SK-N-MC (cell line): ENCODE measurements around the gene DOCK10.
A peak's percentile ranks its signal among the peaks of the same experiment; 100 is the strongest.

ENCODE experiments used
- DNase-seq: peaks from one replicate; pipeline ENCODE4 v3.0.0-alpha.2; 2011; ENCODE audit warnings: low read depth, low spot score
- H3K27ac ChIP-seq: fragments of 200-600 bp; sonication (generic); 2 replicates; pipeline ENCODE4 v1.5.1; 2016; ENCODE audit warnings: mixed run types
- H3K36me3 ChIP-seq: fragments of 200-600 bp; sonication (generic); 2 replicates; pipeline ENCODE4 v1.6.1; 2017; ENCODE audit warnings: antibody characterized with exemption, low read length, mixed read lengths; ENCODE audit not compliant: insufficient read depth
- H3K4me3 ChIP-seq: fragments of 200-600 bp; sonication (generic); 2 replicates; pipeline ENCODE4 v1.5.1; 2016
- H3K9ac ChIP-seq: fragments of 200-600 bp; sonication (generic); 2 replicates; pipeline ENCODE4 v1.8.0; 2017; ENCODE audit warnings: mixed run types, mixed read lengths; ENCODE audit not compliant: insufficient read length
- H3K9me3 ChIP-seq: fragments of 200-600 bp; sonication (generic); 2 replicates; pipeline ENCODE4 v1.6.1; 2017; ENCODE audit warnings: low read depth, mild to moderate bottlenecking, antibody characterized with exemption, low read length, moderate library complexity, mixed read lengths
- EZH2 ChIP-seq: fragments of 200-600 bp; sonication (generic); IDR thresholded peaks from one replicate; pipeline ENCODE4 v1.6.1; 2017; ENCODE audit warnings: antibody characterized with exemption
- FOXP2 ChIP-seq: optimal IDR thresholded peaks from 2 replicates; pipeline ENCODE3; 2011; ENCODE audit warnings: mild to moderate bottlenecking, moderate library complexity; ENCODE audit not compliant: insufficient read depth; ENCODE audit errors: extremely low read length, control extremely low read depth
- POLR2AphosphoS5 ChIP-seq: IDR thresholded peaks from 2 replicates; pipeline ENCODE4 v1.6.1; 2012; ENCODE audit warnings: mild to moderate bottlenecking, low read depth, low read length, borderline replicate concordance

The DOCK10 gene

DNA sequence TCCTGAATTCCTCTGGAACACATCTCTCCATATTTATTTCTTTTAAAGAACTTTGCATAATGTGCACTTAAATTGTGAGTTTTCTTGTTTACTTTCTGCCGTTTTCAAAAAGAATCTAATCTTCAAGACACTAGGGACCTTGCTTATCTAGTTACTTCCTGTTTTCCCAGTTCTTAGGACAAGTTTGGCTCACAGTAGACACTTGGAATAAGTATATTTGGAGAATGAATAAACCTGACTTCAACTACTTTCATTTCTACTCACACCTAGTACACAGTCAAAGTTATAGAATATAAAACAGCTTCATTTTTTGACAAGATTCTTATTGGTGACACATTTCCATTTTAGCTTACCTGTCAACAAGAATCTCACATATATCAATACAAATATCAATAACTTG, 170.5 kb downstream of the DOCK10 start:
- no peak for TF ChIP-seq FOXP2
- no peak for TF ChIP-seq POLR2AphosphoS5
- no peak for TF ChIP-seq EZH2
- no peaks in the 10 kb centered on the region for H3K36me3 ChIP-seq

DNA sequence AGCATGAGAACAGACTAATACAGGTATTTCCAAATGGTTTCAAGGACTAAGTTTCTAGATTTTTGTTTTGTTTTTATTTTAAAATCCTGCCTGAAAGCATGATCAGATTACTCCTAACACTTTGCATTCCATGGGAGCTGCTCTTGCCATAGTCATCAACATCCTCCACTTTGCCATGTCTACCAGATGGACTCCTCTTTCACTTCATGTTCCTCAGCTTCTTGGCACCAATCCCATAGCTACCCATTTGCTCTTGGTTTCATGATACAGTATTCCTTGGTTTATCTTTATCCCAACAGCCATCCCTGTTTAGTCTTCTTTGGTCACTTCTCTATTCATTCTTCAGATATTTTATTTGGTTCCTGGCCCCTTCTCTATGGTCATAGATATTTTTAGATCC, 171.9 kb downstream of the DOCK10 start:
- Histone ChIP-seq H3K27ac (no peak overlapping the region), H3K36me3 (no peaks in the 10 kb centered on the region), H3K9me3 (no peaks in the 10 kb centered on the region), H3K9ac (no peak overlapping the region), H3K4me3 (no peak overlapping the region)
- no peak for DNase-seq
- TF ChIP-seq EZH2 = no peak
- no peak for TF ChIP-seq POLR2AphosphoS5
- no peak for TF ChIP-seq FOXP2

More for the DNA sequence above, 170.5 kb downstream of the DOCK10 start:
- Histone ChIP-seq H3K9me3 (no peaks in the 10 kb centered on the region), H3K27ac (no peak overlapping the region), H3K9ac (no peak overlapping the region), H3K4me3 (no peak overlapping the region)
- no peak for DNase-seq

DNA sequence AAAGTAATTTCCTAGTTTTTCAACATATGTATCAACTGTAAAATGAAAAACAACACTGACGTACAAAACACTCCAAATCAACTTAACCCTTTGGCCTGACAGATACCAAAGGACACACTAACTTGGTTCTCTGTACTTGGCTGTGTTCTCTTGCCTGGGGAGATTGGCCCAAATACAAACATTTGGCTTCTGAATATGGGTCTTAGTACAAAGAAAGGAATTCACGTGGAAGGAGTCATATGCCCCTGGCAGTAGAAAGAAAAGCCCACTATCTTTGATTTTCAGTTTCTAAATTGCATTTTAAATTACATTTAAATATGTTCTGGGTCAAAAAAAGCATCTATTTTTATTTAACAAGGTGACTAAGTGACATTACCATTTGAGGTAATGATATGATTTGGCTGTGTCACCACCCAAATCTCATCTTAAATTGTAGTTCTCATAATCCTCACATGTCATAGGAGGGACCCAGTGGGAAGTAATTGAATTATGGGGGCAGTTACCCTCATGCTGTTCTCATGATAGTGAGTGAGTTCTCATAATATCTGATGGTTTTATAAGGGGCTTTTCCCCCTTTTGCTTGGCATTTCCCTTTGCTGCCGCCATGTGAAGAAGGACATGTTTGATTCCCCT, 172.6 kb downstream of the DOCK10 start:
- H3K4me3 ChIP-seq = no peak overlapping the region
- H3K27ac ChIP-seq = no peak overlapping the region
- TF ChIP-seq EZH2 (no peak), FOXP2 (no peak), POLR2AphosphoS5 (no peak)
- no peaks in the 10 kb centered on the region for H3K36me3 ChIP-seq
- no peak for DNase-seq
- no peak overlapping the region for H3K9ac ChIP-seq
- no peaks in the 10 kb centered on the region for H3K9me3 ChIP-seq

DNA sequence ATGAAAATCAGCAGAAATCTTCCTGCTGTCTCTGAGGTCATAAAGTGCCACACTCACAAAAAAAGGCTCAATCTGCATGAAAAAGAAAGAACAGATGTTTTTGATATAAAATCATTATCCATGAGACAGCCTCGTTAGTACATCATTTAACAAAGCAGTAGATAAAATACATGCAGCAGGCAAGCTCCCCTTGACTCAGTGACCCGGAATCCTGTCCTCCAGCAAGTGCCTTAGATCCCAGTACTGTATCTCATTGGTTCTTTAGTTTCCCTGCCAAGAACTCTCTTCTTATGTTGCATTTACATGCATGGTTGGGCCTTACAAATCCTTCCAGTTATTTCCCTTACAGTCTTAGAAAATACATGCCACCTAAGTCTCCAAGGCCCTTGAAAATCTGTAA, 177.3 kb downstream of the DOCK10 start:
- Histone ChIP-seq H3K27ac (peak overlapping the region; percentile 48; the same call in 1 of the 2 replicates), H3K9me3 (no peaks in the 10 kb centered on the region), H3K4me3 (0 out of 2 replicates have a peak overlapping the region, but pooled peaks have one; percentile 0), H3K9ac (no peak overlapping the region), H3K36me3 (no peaks in the 10 kb centered on the region)
- DNase-seq = peak; percentile 50
- no peak; the same call in 1 of the 2 replicates for TF ChIP-seq POLR2AphosphoS5
- no peak for TF ChIP-seq EZH2
- TF ChIP-seq FOXP2 = no peak

DNA sequence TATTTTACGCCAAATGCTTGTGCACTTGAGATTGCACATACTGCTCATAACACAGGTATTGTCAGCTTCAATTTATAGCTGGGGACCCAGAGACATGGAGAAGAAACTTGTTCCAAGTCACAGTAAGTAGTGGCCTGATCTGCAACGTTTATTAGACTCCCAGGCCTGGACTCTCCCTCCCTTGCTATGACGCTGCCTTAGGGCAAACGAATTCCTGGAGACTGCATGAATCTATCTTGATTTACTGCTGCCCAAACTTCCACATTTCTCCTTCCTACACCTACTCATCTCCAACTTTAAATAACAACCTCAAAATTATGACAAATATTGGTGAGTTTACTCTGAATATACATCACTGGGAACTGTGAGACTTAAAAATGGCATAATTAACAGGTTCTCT, 181.0 kb downstream of the DOCK10 start:
- Histone ChIP-seq H3K27ac (no peak overlapping the region), H3K4me3 (no peak overlapping the region), H3K9ac (no peak overlapping the region), H3K9me3 (no peaks in the 10 kb centered on the region), H3K36me3 (no peaks in the 10 kb centered on the region)
- TF ChIP-seq FOXP2 = no peak
- no peak for TF ChIP-seq EZH2
- TF ChIP-seq POLR2AphosphoS5 = no peak
- DNase-seq = no peak

DNA sequence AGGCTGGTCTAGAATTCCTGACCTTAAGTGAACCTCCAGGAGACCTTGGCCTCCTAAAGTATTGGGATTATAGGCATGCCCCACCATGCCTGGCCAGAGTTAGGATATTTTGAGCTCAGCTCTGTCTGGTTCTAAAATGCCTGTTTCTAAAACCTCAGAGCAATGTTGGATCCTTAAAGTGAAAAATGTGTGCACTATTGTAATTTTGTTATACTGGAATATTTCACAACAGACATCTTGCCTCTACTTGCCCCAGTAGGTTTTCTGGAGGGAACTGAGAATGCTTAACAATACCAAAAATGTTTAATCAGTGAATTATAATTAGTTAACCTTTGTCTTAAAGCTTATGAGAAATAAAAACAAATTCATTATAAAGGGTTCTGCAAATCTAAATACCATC, 181.5 kb downstream of the DOCK10 start:
- Histone ChIP-seq H3K9ac (no peak overlapping the region), H3K9me3 (no peaks in the 10 kb centered on the region), H3K27ac (no peak overlapping the region), H3K4me3 (no peak overlapping the region), H3K36me3 (no peaks in the 10 kb centered on the region)
- no peak for DNase-seq
- TF ChIP-seq EZH2 (no peak), POLR2AphosphoS5 (no peak)

DNA sequence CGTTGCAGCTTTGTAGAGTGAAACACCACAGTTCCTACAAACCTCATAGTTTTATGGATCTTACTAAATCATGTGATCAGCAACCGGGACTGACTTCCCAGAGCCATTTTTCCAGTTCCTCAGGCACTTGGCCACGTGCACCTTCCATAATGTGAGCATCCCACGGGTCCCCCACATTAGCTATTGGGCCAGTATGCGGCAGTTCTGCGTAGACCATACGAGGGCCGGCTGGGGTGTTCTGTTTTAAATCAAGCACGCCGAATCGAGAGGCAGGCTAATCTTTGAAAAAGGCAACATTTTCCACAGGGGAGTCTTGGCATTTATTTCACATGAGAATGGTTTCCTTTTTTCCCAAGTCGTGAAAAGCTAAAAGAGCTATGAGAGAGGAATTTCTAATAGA, 190.5 kb downstream of the DOCK10 start:
- Histone ChIP-seq H3K9me3 (no peaks in the 10 kb centered on the region), H3K4me3 (no peak overlapping the region), H3K9ac (no peak overlapping the region), H3K36me3 (no peaks in the 10 kb centered on the region), H3K27ac (no peak overlapping the region)
- no peak for TF ChIP-seq EZH2
- TF ChIP-seq POLR2AphosphoS5 = no peak
- no peak for DNase-seq

DNA sequence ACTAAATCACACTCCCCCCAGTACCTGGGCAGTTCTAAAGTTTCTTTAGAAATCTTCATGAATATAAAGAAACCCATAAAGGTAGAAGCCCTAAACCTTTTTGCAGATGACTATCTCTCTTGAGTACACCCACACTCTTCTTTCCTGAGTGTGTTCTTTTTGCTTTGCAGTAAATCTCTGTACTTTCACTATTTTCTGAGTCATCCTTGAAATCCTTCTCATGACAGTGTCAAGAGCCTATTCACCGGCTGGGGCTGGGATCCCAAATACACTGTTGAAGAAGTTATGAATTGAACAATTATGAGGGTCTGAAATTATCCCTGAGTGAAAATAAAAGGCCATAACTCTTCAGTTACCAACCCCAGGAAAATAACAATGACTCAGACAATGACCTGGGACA, 192.2 kb downstream of the DOCK10 start:
- Histone ChIP-seq H3K9me3 (no peaks in the 10 kb centered on the region), H3K9ac (no peak overlapping the region), H3K36me3 (no peaks in the 10 kb centered on the region), H3K4me3 (no peak overlapping the region), H3K27ac (no peak overlapping the region)
- DNase-seq = no peak
- TF ChIP-seq FOXP2 (no peak), EZH2 (no peak), POLR2AphosphoS5 (no peak)

DNA sequence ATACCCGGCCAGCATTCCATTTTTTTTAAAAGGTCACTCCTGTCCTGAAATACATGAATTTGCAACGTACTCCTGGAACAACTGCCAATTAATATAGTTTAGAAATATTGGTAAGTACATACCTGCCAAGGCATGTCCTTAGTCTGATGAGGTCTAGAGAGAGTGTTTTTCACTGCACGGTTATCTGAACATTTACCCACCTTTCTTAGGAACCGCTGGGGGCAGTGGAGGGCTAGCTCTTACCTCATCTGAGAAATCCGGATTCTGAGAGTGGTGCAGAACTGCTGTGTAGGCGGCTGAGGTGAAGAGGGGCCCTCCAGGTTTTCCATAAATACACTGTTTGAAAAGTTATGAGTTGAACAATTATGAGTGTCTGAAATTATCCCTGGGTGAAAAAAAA, 193.0 kb downstream of the DOCK10 start:
- Histone ChIP-seq H3K9me3 (no peaks in the 10 kb centered on the region), H3K27ac (no peak overlapping the region), H3K9ac (no peak overlapping the region), H3K4me3 (no peak overlapping the region), H3K36me3 (no peaks in the 10 kb centered on the region)
- TF ChIP-seq POLR2AphosphoS5 (no peak), EZH2 (no peak), FOXP2 (no peak)
- DNase-seq = no peak
